ENCODE data around the gene RUSF1. TPM values are rescaled to one million over a fixed set of nuclear protein-coding genes. Genes with fewer than 3 reads are reported as not detected.
A peak's percentile ranks its signal among the peaks of the same experiment; 100 is the strongest.

RUSF1 gene
- total and polyA plus RNA-seq, 7 experiments from 2014 or later, result 22.8 to 118 (median 66.6) TPM

DNA sequence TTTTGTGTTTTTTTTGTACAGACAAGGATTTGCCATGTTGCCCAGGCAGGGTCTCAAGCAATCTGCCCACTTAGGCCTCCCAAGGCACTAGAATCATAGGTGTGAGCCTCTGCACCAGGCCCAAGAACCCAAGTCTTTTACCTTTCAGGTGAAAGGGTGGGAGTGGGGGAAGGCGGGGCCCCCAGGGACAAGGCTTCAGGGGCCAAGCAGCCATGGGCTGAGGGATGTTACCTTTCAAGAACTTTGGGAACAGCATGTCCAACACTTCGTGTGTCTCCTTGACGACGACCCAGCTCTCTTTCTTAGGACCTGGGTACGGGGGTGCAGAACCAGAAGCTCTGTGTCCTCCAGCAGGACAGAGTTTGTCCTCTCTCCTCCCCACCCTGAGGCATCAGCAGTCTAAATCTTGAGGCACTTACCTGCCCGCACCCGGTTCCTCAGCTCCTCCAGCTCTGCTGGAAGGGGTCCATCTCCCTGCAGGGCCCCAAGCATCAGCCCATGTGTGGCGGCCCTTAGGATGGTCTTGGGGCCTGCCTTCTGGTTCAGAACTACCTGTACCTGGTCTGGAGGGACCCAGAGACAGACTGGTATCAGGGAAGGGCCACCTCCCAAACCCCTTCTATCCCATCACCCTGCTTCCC is 16.3 kb downstream of the RUSF1 start:
- intact Hi-C loops (cut with micrococcal nuclease), result no loop called here
- no peak overlapping the region for H3K4me3 ChIP-seq (ENCODE audit: low read length)
- no peaks in the 10 kb centered on the region for H3K4me1 ChIP-seq (ENCODE audit: control insufficient read depth in 2 of 2, insufficient read depth in 2 of 2, low read length in 2 of 2)
- H3K4me3 Mint-ChIP-seq, result no peak overlapping the region
- CTCF ChIA-PET, result no interaction called here
- H3K9me3 ChIP-seq (ENCODE audit: control insufficient read depth in 2 of 3, low read length in 3 of 3), result no peaks in the 10 kb centered on the region
- peaks cover 0 to 3% (median 0%) of the 10 kb centered on the region in 5 donors for H3K27me3 Mint-ChIP-seq
- no peaks in the 10 kb centered on the region for H3K9me3 Mint-ChIP-seq
- ATAC-seq (no peak), DNase-seq (no peak)
- no peak overlapping the region for H3K27ac ChIP-seq (ENCODE audit: low read depth, low read length)
- H3K4me1 Mint-ChIP-seq, result peaks cover 0 to 12% (median 4%) of the 10 kb centered on the region in 7 donors
- H3K27ac Mint-ChIP-seq, result peak overlapping the region in 3 of 9 donors; percentile 25 to 53 (median 33)
- H3K36me3 Mint-ChIP-seq, result peaks cover 4 to 26% (median 6%) of the 10 kb centered on the region in 5 donors
- H3K27me3 ChIP-seq (ENCODE audit: control insufficient read depth in 2 of 2, insufficient read depth in 2 of 2, low read length in 2 of 2), result no peaks in the 10 kb centered on the region
- peaks cover 0 to 56% (median 4%) of the 10 kb centered on the region in 3 experiments for H3K36me3 ChIP-seq (ENCODE audit: control insufficient read depth in 2 of 3, insufficient read depth in 3 of 3, low read length in 3 of 3)
- POLR2A ChIA-PET, result interaction anchor here (1.5 kb wide), 1 partner anchor 32 kb away, joined by 8 read pairs; no protein-coding TSS in a partner anchor

DNA sequence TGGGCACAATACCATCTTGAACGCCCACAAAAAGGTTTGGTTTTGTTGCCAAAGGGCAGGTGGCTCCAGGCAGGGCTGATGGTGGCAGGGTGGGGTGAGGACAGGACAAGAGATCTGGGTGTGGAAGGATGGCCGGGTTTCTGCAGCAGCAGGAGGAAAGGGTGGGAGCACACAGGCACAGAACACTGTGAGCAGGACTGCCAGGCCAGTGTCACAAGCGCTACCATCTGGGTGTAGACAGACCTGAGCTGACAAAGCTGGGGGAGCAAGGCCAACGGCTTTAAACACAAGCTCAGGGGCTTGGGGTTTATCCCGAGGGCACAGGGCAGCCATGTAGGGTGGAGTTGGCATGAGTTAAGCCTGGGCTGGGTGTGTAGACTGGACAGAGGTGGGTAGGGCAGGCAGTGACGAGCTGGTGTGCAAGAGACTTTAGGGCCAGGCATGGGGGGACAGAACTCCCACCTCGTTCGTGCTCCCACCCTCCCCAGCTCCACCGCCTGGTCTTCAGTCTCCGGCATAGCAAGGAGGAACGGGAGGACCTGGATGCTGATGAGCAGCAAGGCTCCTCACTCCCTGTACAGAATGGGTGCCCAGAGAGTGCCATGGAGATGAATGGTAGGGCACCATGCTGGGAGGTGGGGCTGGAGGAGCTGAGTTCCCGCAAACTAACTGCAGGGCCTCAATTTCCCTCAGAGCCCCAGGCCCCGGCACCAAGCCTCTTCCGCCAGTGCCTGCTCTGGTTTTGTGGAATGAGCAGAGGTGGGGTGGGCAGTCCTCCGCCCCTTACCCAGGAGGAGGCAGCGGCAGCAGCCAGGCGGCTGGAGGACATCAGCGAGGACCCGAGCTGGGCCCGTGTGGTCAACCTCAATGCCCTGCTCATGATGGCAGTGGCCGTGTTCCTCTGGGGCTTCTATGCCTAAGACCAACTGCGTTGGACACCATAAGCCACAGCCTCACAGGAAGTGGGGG is 18.3 kb downstream of the RUSF1 start:
- H3K4me3 ChIP-seq (ENCODE audit: low read length), result no peak overlapping the region
- H3K36me3 ChIP-seq (ENCODE audit: control insufficient read depth in 2 of 3, insufficient read depth in 3 of 3, low read length in 3 of 3), result peaks cover 0 to 36% (median 4%) of the 10 kb centered on the region in 3 experiments
- H3K27ac ChIP-seq (ENCODE audit: low read depth, low read length), result no peak overlapping the region
- H3K4me1 Mint-ChIP-seq, result peaks cover 5 to 24% (median 13%) of the 10 kb centered on the region in 7 donors
- no peaks in the 10 kb centered on the region for H3K27me3 ChIP-seq (ENCODE audit: control insufficient read depth in 2 of 2, insufficient read depth in 2 of 2, low read length in 2 of 2)
- H3K27ac Mint-ChIP-seq, result peak overlapping the region in 7 of 9 donors; percentile 25 to 72 (median 53)
- H3K4me3 Mint-ChIP-seq, result peak overlapping the region in 9 of 10 donors; percentile 30 to 71 (median 42)
- CTCF ChIA-PET, result interaction anchor here (0.8 kb wide), 1 partner anchor 106 kb away, joined by 3 read pairs; no protein-coding TSS in a partner anchor
- H3K27me3 Mint-ChIP-seq, result peaks cover 0 to 17% (median 0%) of the 10 kb centered on the region in 5 donors
- H3K36me3 Mint-ChIP-seq, result peaks cover 4 to 14% (median 6%) of the 10 kb centered on the region in 5 donors
- POLR2A ChIA-PET, result interaction anchor here (0.8 to 3.7 kb wide), 5 partner anchors 7 to 18 kb away, joined by 3 to 15 read pairs (median 8); partner anchors contain the start of gene RUSF1
- intact Hi-C loops (cut with micrococcal nuclease), result loop anchor here in 1 of 2 donors (2.0 kb wide), 1 partner anchor 19 kb away; the partner anchor contains the start of gene RUSF1
- no peaks in the 10 kb centered on the region for H3K9me3 ChIP-seq (ENCODE audit: control insufficient read depth in 2 of 3, low read length in 3 of 3)
- H3K4me1 ChIP-seq (ENCODE audit: control insufficient read depth in 2 of 2, insufficient read depth in 2 of 2, low read length in 2 of 2), result no peaks in the 10 kb centered on the region
- DNase-seq (no peak), ATAC-seq (no peak)
- no peaks in the 10 kb centered on the region for H3K9me3 Mint-ChIP-seq

DNA sequence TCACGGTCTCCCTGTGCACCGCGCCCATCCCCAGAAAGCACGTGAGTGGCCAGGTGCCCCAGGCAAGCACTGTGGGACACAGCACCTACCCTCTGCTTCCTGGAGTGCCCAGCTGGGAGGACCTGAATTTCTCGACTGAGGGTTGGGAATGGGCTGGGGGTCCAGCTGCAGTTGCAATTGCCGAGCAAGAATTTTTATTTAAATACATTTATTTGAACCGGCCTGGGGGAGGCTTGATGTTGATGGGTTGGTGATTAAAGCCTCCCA is 19.0 kb downstream of the RUSF1 start:
- ATAC-seq (no peak), DNase-seq (no peak)
- ChIA-PET POLR2A (interaction anchor here (1.0 to 3.7 kb wide), 6 partner anchors 7 to 29 kb away, joined by 5 to 18 read pairs (median 14); partner anchors contain the start of genes ARMC5 and RUSF1), CTCF (no interaction called here)
- H3K4me3 ChIP-seq (ENCODE audit: low read length), result no peak overlapping the region
- H3K4me3 Mint-ChIP-seq, result peak overlapping the region in 9 of 10 donors; percentile 15 to 89 (median 47)
- H3K36me3 ChIP-seq (ENCODE audit: control insufficient read depth in 2 of 3, insufficient read depth in 3 of 3, low read length in 3 of 3), result peaks cover 0 to 29% (median 4%) of the 10 kb centered on the region in 3 experiments
- H3K27me3 Mint-ChIP-seq, result peaks cover 0 to 17% (median 0%) of the 10 kb centered on the region in 5 donors
- intact Hi-C loops (cut with micrococcal nuclease), result loop anchor here in 1 of 2 donors (2.0 kb wide), 1 partner anchor 20 kb away; the partner anchor contains the start of gene RUSF1
- no peaks in the 10 kb centered on the region for H3K27me3 ChIP-seq (ENCODE audit: control insufficient read depth in 2 of 2, insufficient read depth in 2 of 2, low read length in 2 of 2)
- no peaks in the 10 kb centered on the region for H3K4me1 ChIP-seq (ENCODE audit: control insufficient read depth in 2 of 2, insufficient read depth in 2 of 2, low read length in 2 of 2)
- no peaks in the 10 kb centered on the region for H3K9me3 Mint-ChIP-seq
- H3K27ac ChIP-seq (ENCODE audit: low read depth, low read length), result no peak overlapping the region
- peaks cover 5 to 24% (median 13%) of the 10 kb centered on the region in 7 donors for H3K4me1 Mint-ChIP-seq
- H3K36me3 Mint-ChIP-seq, result peaks cover 4 to 13% (median 6%) of the 10 kb centered on the region in 5 donors
- H3K27ac Mint-ChIP-seq, result peak overlapping the region in 4 of 9 donors; percentile 51 to 80 (median 68)
- H3K9me3 ChIP-seq (ENCODE audit: control insufficient read depth in 2 of 3, low read length in 3 of 3), result no peaks in the 10 kb centered on the region

DNA sequence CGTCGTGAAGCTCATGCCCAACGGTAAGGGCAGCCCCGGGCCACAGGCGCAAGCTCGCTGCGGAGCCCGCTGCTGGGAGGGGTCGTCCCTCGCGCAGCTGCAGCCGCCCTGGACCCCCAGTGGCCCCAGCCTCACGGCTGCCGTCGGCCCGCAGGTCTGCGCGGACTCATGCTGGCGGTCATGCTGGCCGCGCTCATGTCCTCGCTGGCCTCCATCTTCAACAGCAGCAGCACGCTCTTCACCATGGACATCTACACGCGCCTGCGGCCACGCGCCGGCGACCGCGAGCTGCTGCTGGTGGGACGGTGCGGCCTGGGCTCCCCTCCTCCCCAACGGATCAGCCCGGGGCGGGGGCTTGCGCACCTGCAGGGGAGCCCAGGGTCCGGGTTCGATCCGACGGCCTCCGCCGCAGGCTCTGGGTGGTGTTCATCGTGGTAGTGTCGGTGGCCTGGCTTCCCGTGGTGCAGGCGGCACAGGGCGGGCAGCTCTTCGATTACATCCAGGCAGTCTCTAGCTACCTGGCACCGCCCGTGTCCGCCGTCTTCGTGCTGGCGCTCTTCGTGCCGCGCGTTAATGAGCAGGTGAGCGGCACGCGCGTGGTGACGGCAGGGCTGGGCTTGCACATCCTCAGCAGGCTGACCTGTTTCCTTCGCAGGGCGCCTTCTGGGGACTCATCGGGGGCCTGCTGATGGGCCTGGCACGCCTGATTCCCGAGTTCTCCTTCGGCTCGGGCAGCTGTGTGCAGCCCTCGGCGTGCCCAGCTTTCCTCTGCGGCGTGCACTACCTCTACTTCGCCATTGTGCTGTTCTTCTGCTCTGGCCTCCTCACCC is 19.5 kb downstream of the RUSF1 start:
- H3K27me3 Mint-ChIP-seq, result peaks cover 0 to 17% (median 0%) of the 10 kb centered on the region in 5 donors
- Histone ChIP-seq H3K9me3 (ENCODE audit: control insufficient read depth in 2 of 3, low read length in 3 of 3) (no peaks in the 10 kb centered on the region), H3K27me3 (ENCODE audit: control insufficient read depth in 2 of 2, insufficient read depth in 2 of 2, low read length in 2 of 2) (no peaks in the 10 kb centered on the region), H3K4me1 (ENCODE audit: control insufficient read depth in 2 of 2, insufficient read depth in 2 of 2, low read length in 2 of 2) (no peaks in the 10 kb centered on the region), H3K27ac (ENCODE audit: low read depth, low read length) (peak overlapping the region; percentile 62), H3K4me3 (ENCODE audit: low read length) (peak overlapping the region; percentile 89), H3K36me3 (ENCODE audit: control insufficient read depth in 2 of 3, insufficient read depth in 3 of 3, low read length in 3 of 3) (peaks cover 0 to 24% (median 4%) of the 10 kb centered on the region in 3 experiments)
- intact Hi-C loops (cut with micrococcal nuclease), result loop anchor here (1.0 to 2.0 kb wide), 2 partner anchors 20 kb away; partner anchors contain the start of gene RUSF1 (in 2 of the 2)
- no peaks in the 10 kb centered on the region for H3K9me3 Mint-ChIP-seq
- H3K4me3 Mint-ChIP-seq, result peak overlapping the region in 9 of 10 donors; percentile 35 to 95 (median 93)
- H3K27ac Mint-ChIP-seq, result peak overlapping the region in 4 of 9 donors; percentile 38 to 80 (median 58)
- CTCF ChIA-PET, result interaction anchor here (1.2 kb wide), 1 partner anchor 13 kb away, joined by 3 read pairs; no protein-coding TSS in a partner anchor
- ATAC-seq, result no peak
- POLR2A ChIA-PET, result interaction anchor here (0.5 to 3.7 kb wide), 9 partner anchors 8 to 331 kb away, joined by 3 to 18 read pairs (median 8); partner anchors contain the start of genes ARMC5, FUS and RUSF1
- DNase-seq, result no peak
- H3K36me3 Mint-ChIP-seq, result peaks cover 4 to 13% (median 6%) of the 10 kb centered on the region in 5 donors
- peaks cover 5 to 24% (median 13%) of the 10 kb centered on the region in 7 donors for H3K4me1 Mint-ChIP-seq

DNA sequence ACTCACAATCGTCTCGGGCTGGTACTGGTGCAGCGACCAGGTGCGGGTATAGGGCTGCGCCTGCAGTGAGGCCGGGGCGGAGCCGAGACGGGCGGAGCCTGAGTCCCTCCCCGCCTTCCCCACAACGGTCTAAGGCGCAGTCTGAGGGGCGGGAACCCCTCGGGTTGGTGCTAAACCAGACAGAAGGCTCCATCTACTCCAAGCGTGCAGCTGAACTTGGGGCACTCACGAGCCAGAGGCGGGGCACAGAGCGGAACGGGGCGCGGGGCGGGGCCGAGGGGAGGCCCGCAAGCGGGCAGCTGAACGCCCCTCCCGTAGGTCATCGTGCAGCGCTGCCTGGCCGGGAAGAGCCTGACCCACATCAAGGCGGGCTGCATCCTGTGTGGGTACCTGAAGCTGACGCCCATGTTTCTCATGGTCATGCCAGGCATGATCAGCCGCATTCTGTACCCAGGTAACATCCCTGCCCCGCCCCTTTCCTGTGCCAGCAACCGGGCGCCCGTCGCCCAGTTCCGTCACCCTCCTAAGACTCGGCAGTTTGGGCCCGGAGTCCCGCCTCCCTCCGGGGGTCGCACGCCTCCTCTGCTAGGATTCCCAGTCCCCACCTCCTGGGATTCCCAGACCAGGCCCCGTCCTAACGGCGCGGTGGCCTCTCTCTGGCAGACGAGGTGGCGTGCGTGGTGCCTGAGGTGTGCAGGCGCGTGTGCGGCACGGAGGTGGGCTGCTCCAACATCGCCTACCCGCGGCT is 20.3 kb downstream of the RUSF1 start:
- intact Hi-C loops (cut with micrococcal nuclease), result loop anchor here (1.0 to 2.0 kb wide), 5 partner anchors 11 to 212 kb away; partner anchors contain the start of genes RUSF1 (in 2 of the 2) and ARMC5 (in 1 of the 2)

More for the DNA sequence above, 20.3 kb downstream of the RUSF1 start:
- ChIA-PET POLR2A (interaction anchor here (0.5 to 3.7 kb wide), 10 partner anchors 9 to 330 kb away, joined by 3 to 18 read pairs (median 7); partner anchors contain the start of genes ARMC5, FUS and RUSF1), CTCF (interaction anchor here (1.2 kb wide), 1 partner anchor 14 kb away, joined by 3 read pairs; no protein-coding TSS in a partner anchor)
- Mint-ChIP-seq H3K4me3 (peak overlapping the region; percentile 89 to 95 (median 92)), H3K27me3 (peaks cover 0 to 17% (median 0%) of the 10 kb centered on the region in 5 donors), H3K4me1 (peaks cover 5 to 24% (median 13%) of the 10 kb centered on the region in 7 donors), H3K9me3 (no peaks in the 10 kb centered on the region), H3K27ac (peak overlapping the region in 8 of 9 donors; percentile 51 to 90 (median 84)), H3K36me3 (peaks cover 0 to 5% (median under 1%) of the 10 kb centered on the region in 5 donors)
- ATAC-seq (peak; percentile 92), DNase-seq (peak; percentile 55 to 79 (median 74))
- Histone ChIP-seq H3K4me3 (ENCODE audit: low read length) (peak overlapping the region; percentile 89), H3K27me3 (ENCODE audit: control insufficient read depth in 2 of 2, insufficient read depth in 2 of 2, low read length in 2 of 2) (no peaks in the 10 kb centered on the region), H3K4me1 (ENCODE audit: control insufficient read depth in 2 of 2, insufficient read depth in 2 of 2, low read length in 2 of 2) (no peaks in the 10 kb centered on the region), H3K9me3 (ENCODE audit: control insufficient read depth in 2 of 3, low read length in 3 of 3) (no peaks in the 10 kb centered on the region), H3K27ac (ENCODE audit: low read depth, low read length) (peak overlapping the region; percentile 62), H3K36me3 (ENCODE audit: control insufficient read depth in 2 of 3, insufficient read depth in 3 of 3, low read length in 3 of 3) (peaks cover 0 to 16% (median 0%) of the 10 kb centered on the region in 3 experiments)

Measured in naive thymus-derived CD4-positive, alpha-beta T cell (primary cell).